Panc1 (cell line): Measurements from ENCODE around the gene SPRR2A. TPM values are rescaled to one million over a fixed set of nuclear protein-coding genes. Genes with fewer than 3 reads are reported as not detected.

Experiments
- ATAC-seq: fragments of 200-7000 bp; cut with Tn5 transposase; 2 replicates; pipeline ENCODE4 v1.9.1; 2020; ENCODE audit warnings: mild to moderate bottlenecking, moderate library complexity
- BruUV-seq: library from RNA; stranded (reverse); fragments of 400-500 nt; replicated peaks from 2 replicates; lab custom pipeline; 2021; lab: Mats Ljungman, UMichigan
- CTCF ChIA-PET: fragments of 300-600 bp; sonication (Branson Sonifier 250); formaldehyde crosslinking; loops from one replicate; lab custom pipeline; 2022; ENCODE audit warnings: antibody characterized with exemption; lab: Charles Lee
- POLR2A ChIA-PET: fragments of 300-600 bp; sonication (Branson Sonifier 250); formaldehyde crosslinking; loops from one replicate; lab custom pipeline; 2022; ENCODE audit warnings: antibody characterized with exemption; lab: Charles Lee
- DNase-seq: peaks from one replicate; pipeline ENCODE4 v3.0.0-alpha.2; 2010; ENCODE audit warnings: low read depth, low spot score
- H3K27ac ChIP-seq: 2 replicates; pipeline ENCODE4 v1.5.1; 2011; ENCODE audit warnings: mild to moderate bottlenecking, low read length, inconsistent platforms
- H3K27me3 ChIP-seq: fragments of 200-500 bp; sonication (Bioruptor generic); 2 replicates; pipeline ENCODE4 v1.6.0; 2014; ENCODE audit warnings: low read length, inconsistent platforms; ENCODE audit not compliant: control insufficient read depth, insufficient read depth
- H3K36me3 ChIP-seq: fragments of 200-500 bp; sonication (Bioruptor generic); 2 replicates; pipeline ENCODE4 v1.5.1; 2014; ENCODE audit warnings: inconsistent platforms, mild to moderate bottlenecking, low read length, moderate library complexity; ENCODE audit not compliant: control insufficient read depth, insufficient read depth
- H3K4me1 ChIP-seq: 2 replicates; pipeline ENCODE4 v1.5.1; 2011; ENCODE audit warnings: inconsistent platforms, mild to moderate bottlenecking, low read length, moderate library complexity; ENCODE audit not compliant: control insufficient read depth, insufficient read depth
- H3K4me3 ChIP-seq, 2 experiments: 2 replicates each; pipeline ENCODE4 v1.5.1; 2011 to 2012; ENCODE audit warnings: low read depth in 2 of 2, low read length in 2 of 2, mild to moderate bottlenecking in 2 of 2, inconsistent platforms in 1 of 2, moderate library complexity in 1 of 2
- H3K9me3 ChIP-seq: fragments of 200-500 bp; sonication (Bioruptor generic); 2 replicates; pipeline ENCODE4 v1.5.1; 2014; ENCODE audit warnings: low read depth, mild to moderate bottlenecking, inconsistent platforms, low read length, moderate library complexity; ENCODE audit not compliant: control insufficient read depth, insufficient read depth
- POLR2AphosphoS5 ChIP-seq: IDR thresholded peaks from 2 replicates; pipeline ENCODE4 v1.6.1; 2012; ENCODE audit warnings: mild to moderate bottlenecking, low read depth, low read length, moderate library complexity
- SIN3A ChIP-seq: IDR thresholded peaks from 2 replicates; pipeline ENCODE4 v1.6.1; 2012; ENCODE audit warnings: low read depth, mild to moderate bottlenecking, low read length, moderate library complexity, borderline replicate concordance; ENCODE audit not compliant: insufficient read depth
- TCF7L2 ChIP-seq: IDR thresholded peaks from 2 replicates; pipeline ENCODE4 v1.6.1; 2011; ENCODE audit warnings: mild to moderate bottlenecking, low read depth, low read length, inconsistent platforms
- in situ Hi-C: cut with HindIII; loops from 2 replicates; pipeline ENCODE4 v1.10.0; 2016; ENCODE audit warnings: low sequenced_read_pairs, low pct_unique_long_range_greater_than_20kb
- intact Hi-C: fragments of 100-400 bp; cut with micrococcal nuclease; formaldehyde crosslinking; loops from one replicate; pipeline ENCODE4 v1.10.0; 2022; ENCODE audit not compliant: unreplicated experiment
- total RNA-seq: library from RNA; stranded (reverse); gene quantifications from one replicate; pipeline ENCODE4 v1.2.1, GENCODE V29; 2021; ENCODE audit not compliant: unreplicated experiment
- TF ChIP-seq, protein P1 (sequence below): fragments of 450-650 bp; IDR thresholded peaks from 2 replicates; pipeline ENCODE4 v1.5.1; 2017; ENCODE audit warnings: mild to moderate bottlenecking
- TF ChIP-seq, protein P2 (sequence below), 2 experiments: IDR thresholded peaks; 2 replicates each; pipeline ENCODE4 v1.6.1; 2011 to 2012; ENCODE audit warnings: low read depth in 2 of 2, control low read depth in 1 of 2, low read length in 1 of 2, mild to moderate bottlenecking in 1 of 2, moderate library complexity in 1 of 2; ENCODE audit not compliant: insufficient read depth in 1 of 2

SPRR2A gene
- total RNA-seq, 1 experiment from 2014 or later = not detected

DNA sequence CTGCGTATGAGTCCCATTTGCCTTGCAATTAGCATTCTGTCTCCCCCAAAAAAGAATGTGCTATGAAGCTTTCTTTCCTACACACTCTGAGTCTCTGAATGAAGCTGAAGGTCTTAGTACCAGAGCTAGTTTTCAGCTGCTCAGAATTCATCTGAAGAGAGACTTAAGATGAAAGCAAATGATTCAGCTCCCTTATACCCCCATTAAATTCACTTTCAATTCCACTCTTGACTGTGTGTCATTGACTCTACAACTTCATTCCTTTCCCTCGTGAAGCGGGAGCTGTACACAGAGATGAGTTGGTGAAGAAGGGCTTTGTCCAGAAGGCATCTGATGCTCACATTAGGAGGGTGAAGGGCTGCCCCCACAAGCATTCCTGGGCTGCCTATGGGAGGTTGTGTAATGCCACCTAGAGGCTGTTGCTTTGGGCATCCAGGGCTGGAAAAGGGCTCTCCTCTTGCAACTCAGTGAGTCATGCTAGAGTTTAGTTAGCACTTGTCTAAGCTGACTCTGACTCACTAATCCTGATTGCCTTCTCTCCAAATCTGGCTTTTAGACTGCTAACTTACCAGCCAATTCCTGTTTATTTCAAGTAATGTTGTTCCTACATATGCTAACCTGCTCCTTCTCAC lies 24.5 kb downstream of the SPRR2A start:
- in situ Hi-C loops (no loop called here), intact Hi-C loops (loop anchor here (10.0 kb wide), 1 partner anchor 158 kb away; the partner anchor contains the start of gene SMCP)
- Histone ChIP-seq H3K9me3 (no peaks in the 10 kb centered on the region), H3K27ac (no peak overlapping the region), H3K4me1 (no peaks in the 10 kb centered on the region), H3K36me3 (no peaks in the 10 kb centered on the region), H3K27me3 (0 out of 2 replicates have a peak, but pooled peaks cover 2% of the 10 kb centered on the region), H3K4me3 (no peak overlapping the region)
- POLR2A ChIA-PET = no interaction called here
- peak; percentile 18 for DNase-seq
- CTCF ChIA-PET = no interaction called here
- peak; percentile 53; the same call in 1 of the 2 replicates for ATAC-seq
- BruUV-seq = no TSS peak
- no peak for TF ChIP-seq TCF7L2
- TF ChIP-seq, protein P1, sequence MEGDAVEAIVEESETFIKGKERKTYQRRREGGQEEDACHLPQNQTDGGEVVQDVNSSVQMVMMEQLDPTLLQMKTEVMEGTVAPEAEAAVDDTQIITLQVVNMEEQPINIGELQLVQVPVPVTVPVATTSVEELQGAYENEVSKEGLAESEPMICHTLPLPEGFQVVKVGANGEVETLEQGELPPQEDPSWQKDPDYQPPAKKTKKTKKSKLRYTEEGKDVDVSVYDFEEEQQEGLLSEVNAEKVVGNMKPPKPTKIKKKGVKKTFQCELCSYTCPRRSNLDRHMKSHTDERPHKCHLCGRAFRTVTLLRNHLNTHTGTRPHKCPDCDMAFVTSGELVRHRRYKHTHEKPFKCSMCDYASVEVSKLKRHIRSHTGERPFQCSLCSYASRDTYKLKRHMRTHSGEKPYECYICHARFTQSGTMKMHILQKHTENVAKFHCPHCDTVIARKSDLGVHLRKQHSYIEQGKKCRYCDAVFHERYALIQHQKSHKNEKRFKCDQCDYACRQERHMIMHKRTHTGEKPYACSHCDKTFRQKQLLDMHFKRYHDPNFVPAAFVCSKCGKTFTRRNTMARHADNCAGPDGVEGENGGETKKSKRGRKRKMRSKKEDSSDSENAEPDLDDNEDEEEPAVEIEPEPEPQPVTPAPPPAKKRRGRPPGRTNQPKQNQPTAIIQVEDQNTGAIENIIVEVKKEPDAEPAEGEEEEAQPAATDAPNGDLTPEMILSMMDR = peak; percentile 39

DNA sequence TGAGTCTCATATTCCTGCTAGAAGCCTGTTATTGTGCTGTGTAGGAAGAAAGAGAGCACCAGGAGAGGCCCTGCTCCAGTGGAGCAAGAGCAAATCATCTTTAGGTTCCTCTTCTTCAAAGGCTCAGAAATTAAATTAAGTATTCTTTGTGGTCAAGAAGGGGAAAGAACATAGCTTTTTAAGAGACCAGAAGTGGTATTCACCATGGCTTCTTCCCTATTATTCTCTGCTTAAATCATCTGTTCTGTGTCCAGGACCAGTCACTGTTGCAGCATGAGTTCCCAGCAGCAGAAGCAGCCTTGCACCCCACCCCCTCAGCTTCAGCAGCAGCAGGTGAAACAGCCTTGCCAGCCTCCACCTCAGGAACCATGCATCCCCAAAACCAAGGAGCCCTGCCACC lies 25.2 kb downstream of the SPRR2A start:
- Histone ChIP-seq H3K36me3 (no peaks in the 10 kb centered on the region), H3K9me3 (no peaks in the 10 kb centered on the region), H3K27ac (no peak overlapping the region), H3K27me3 (0 out of 2 replicates have a peak, but pooled peaks cover 2% of the 10 kb centered on the region), H3K4me1 (no peaks in the 10 kb centered on the region), H3K4me3 (no peak overlapping the region)
- DNase-seq (no peak), ATAC-seq (no peak)
- ChIA-PET CTCF (no interaction called here), POLR2A (no interaction called here)
- no TSS peak for BruUV-seq
- TF ChIP-seq SIN3A = no peak
- TF ChIP-seq, protein P2, sequence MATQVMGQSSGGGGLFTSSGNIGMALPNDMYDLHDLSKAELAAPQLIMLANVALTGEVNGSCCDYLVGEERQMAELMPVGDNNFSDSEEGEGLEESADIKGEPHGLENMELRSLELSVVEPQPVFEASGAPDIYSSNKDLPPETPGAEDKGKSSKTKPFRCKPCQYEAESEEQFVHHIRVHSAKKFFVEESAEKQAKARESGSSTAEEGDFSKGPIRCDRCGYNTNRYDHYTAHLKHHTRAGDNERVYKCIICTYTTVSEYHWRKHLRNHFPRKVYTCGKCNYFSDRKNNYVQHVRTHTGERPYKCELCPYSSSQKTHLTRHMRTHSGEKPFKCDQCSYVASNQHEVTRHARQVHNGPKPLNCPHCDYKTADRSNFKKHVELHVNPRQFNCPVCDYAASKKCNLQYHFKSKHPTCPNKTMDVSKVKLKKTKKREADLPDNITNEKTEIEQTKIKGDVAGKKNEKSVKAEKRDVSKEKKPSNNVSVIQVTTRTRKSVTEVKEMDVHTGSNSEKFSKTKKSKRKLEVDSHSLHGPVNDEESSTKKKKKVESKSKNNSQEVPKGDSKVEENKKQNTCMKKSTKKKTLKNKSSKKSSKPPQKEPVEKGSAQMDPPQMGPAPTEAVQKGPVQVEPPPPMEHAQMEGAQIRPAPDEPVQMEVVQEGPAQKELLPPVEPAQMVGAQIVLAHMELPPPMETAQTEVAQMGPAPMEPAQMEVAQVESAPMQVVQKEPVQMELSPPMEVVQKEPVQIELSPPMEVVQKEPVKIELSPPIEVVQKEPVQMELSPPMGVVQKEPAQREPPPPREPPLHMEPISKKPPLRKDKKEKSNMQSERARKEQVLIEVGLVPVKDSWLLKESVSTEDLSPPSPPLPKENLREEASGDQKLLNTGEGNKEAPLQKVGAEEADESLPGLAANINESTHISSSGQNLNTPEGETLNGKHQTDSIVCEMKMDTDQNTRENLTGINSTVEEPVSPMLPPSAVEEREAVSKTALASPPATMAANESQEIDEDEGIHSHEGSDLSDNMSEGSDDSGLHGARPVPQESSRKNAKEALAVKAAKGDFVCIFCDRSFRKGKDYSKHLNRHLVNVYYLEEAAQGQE (IDR thresholded peaks at IDR 0.05; ENCODE audit: insufficient read depth in 1 of 2, low read depth in 2 of 2, low read length in 1 of 2) = no peak
- TF ChIP-seq TCF7L2 = no peak
- TF ChIP-seq, protein P1 = no peak
- TF ChIP-seq POLR2AphosphoS5 = no peak
- intact Hi-C loops (loop anchor here (10.0 kb wide), 1 partner anchor 157 kb away; the partner anchor contains the start of gene SMCP), in situ Hi-C loops (no loop called here)
